Common myeloid progenitor, CD34-positive (primary cell): ENCODE data around the gene PPP5C.
"Not testable (repeated sequence)": the region's sequence is repeated elsewhere in the genome, so short reads cannot be mapped to it uniquely, and the experiment has no call there.

Experiments used
- CTCF ChIA-PET: fragments of 350-600 bp; sonication (Branson Sonifier 250); formaldehyde crosslinking; loops from one replicate; lab custom pipeline; 2021; ENCODE audit warnings: antibody characterized with exemption; lab: Charles Lee
- POLR2A ChIA-PET: fragments of 350-600 bp; sonication (Branson Sonifier 250); formaldehyde crosslinking; loops from one replicate; lab custom pipeline; 2021; ENCODE audit warnings: antibody characterized with exemption; lab: Charles Lee
- DNase-seq, 3 donors: peaks; one replicate each; pipeline versions ENCODE4 v3.0.0 to v3.0.0-alpha.2; 2013
- H3K27ac ChIP-seq, 2 experiments: 1 replicate in 1 of 2; 2 replicates in 1 of 2; pipeline ENCODE4 v1.7.0; 2013; ENCODE audit warnings: inconsistent platforms in 2 of 2, low read length in 2 of 2, mild to moderate bottlenecking in 2 of 2, low read depth in 1 of 2, moderate library complexity in 1 of 2; ENCODE audit not compliant: severe bottlenecking in 2 of 2, insufficient read depth in 1 of 2, poor library complexity in 1 of 2
- H3K27me3 ChIP-seq, 5 experiments: replicated peaks in 2 of 5; 1 replicate in 3 of 5; 2 replicates in 2 of 5; pipeline versions ENCODE4 v1.6.1 to v1.7.0; 2013; ENCODE audit warnings: low read length in 4 of 5, mild to moderate bottlenecking in 2 of 5, moderate library complexity in 2 of 5, inconsistent platforms in 1 of 5; ENCODE audit not compliant: insufficient read depth in 5 of 5, control insufficient read depth in 4 of 5
- H3K36me3 ChIP-seq, 4 experiments: 1 replicate in 2 of 4; 2 replicates in 2 of 4; pipeline versions ENCODE4 v1.6.1 to v1.7.0; 2013; ENCODE audit warnings: low read length in 3 of 4, control low read depth in 1 of 4, mild to moderate bottlenecking in 1 of 4; ENCODE audit not compliant: control insufficient read depth in 4 of 4, insufficient read depth in 4 of 4
- H3K4me1 ChIP-seq, 4 experiments: 1 replicate in 3 of 4; 2 replicates in 1 of 4; pipeline versions ENCODE4 v1.6.1 to v1.7.1; 2013; ENCODE audit warnings: low read length in 3 of 4, mild to moderate bottlenecking in 3 of 4, control low read depth in 1 of 4, inconsistent platforms in 1 of 4, moderate library complexity in 1 of 4; ENCODE audit not compliant: control insufficient read depth in 4 of 4, insufficient read depth in 4 of 4; ENCODE audit errors: control extremely low read depth in 1 of 4
- H3K4me3 ChIP-seq, 7 experiments: 1 replicate in 4 of 7; 2 replicates in 3 of 7; pipeline versions ENCODE4 v1.5.1 to v1.7.0; 2013; ENCODE audit warnings: mild to moderate bottlenecking in 7 of 7, low read length in 6 of 7, moderate library complexity in 6 of 7, inconsistent platforms in 2 of 7, low read depth in 2 of 7, control low read depth in 1 of 7; ENCODE audit not compliant: insufficient read depth in 4 of 7, control insufficient read depth in 1 of 7; ENCODE audit errors: extremely low read depth in 1 of 7
- H3K9me3 ChIP-seq, 5 experiments: 1 replicate in 4 of 5; 2 replicates in 1 of 5; pipeline versions ENCODE4 v1.6.1 to v1.7.1; 2013; ENCODE audit warnings: low read length in 4 of 5, mild to moderate bottlenecking in 2 of 5, inconsistent platforms in 1 of 5, low read depth in 1 of 5, moderate library complexity in 1 of 5; ENCODE audit not compliant: control insufficient read depth in 4 of 5, insufficient read depth in 2 of 5; ENCODE audit errors: control extremely low read depth in 1 of 5
- whole genome bisulfite sequencing: methylation state at CpG from one replicate; pipeline ENCODE4 v1.1.5; 2013; ENCODE audit not compliant: insufficient coverage; 5-methylcytosine and 5-hydroxymethylcytosine counted together

PPP5C gene

GRCh38 chr19:46391296-46392251 lies 44.7 kb downstream of the PPP5C start:
- no peak for DNase-seq
- no peaks in the 10 kb centered on the region for H3K4me1 ChIP-seq
- no peak overlapping the region for H3K27ac ChIP-seq
- ChIA-PET POLR2A (no interaction called here), CTCF (interaction anchor here (1.1 to 1.5 kb wide), 4 partner anchors 9 to 144 kb away, joined by 3 to 4 read pairs (median 4); no protein-coding TSS in a partner anchor)
- H3K9me3 ChIP-seq: no peaks in the 10 kb centered on the region
- no peaks in the 10 kb centered on the region for H3K27me3 ChIP-seq
- H3K36me3 ChIP-seq: peaks cover 5 to 62% (median 47%) of the 10 kb centered on the region in 4 experiments
- H3K4me3 ChIP-seq: no peak overlapping the region
- 97% methylated on average over 28 of the region's 33 CpGs for WGBS

- no peaks in the 10 kb centered on the region for H3K27me3 ChIP-seq
- H3K4me1 ChIP-seq: no peaks in the 10 kb centered on the region
- no peaks in the 10 kb centered on the region for H3K9me3 ChIP-seq
- H3K36me3 ChIP-seq: peaks cover 2 to 55% (median 40%) of the 10 kb centered on the region in 4 experiments
- DNase-seq: no peak
- ChIA-PET POLR2A (no interaction called here), CTCF (interaction anchor here (1.1 kb wide), 1 partner anchor 119 kb away, joined by 3 read pairs; no protein-coding TSS in a partner anchor)
- H3K4me3 ChIP-seq: no peak overlapping the region
- no peak overlapping the region for H3K27ac ChIP-seq
- WGBS: 90% methylated on average over 17 of the region's 21 CpGs
Observed at GRCh38 chr19:46392252-46392801, 45.4 kb downstream of the PPP5C start.

GRCh38 chr19:46392837-46393236 lies 46.0 kb downstream of the PPP5C start:
- WGBS: 66% methylated on average over 3 of the region's 4 CpGs
- CTCF ChIA-PET: no interaction called here

GRCh38 chr19:46393456-46394401 lies 46.8 kb downstream of the PPP5C start:
- ChIA-PET CTCF (interaction anchor here (1.2 to 3.0 kb wide), 2 partner anchors 94 to 123 kb away, joined by 3 to 13 read pairs; no protein-coding TSS in a partner anchor), POLR2A (no interaction called here)
- no peaks in the 10 kb centered on the region for H3K4me1 ChIP-seq
- H3K9me3 ChIP-seq: no peaks in the 10 kb centered on the region
- no peak overlapping the region for H3K4me3 ChIP-seq
- 89% methylated on average over 16 of the region's 21 CpGs for WGBS
- H3K27me3 ChIP-seq: peaks cover 0 to 4% (median 0%) of the 10 kb centered on the region in 5 experiments
- H3K27ac ChIP-seq: no peak overlapping the region
- no peak for DNase-seq
- peaks cover 0 to 41% (median 28%) of the 10 kb centered on the region in 4 experiments for H3K36me3 ChIP-seq

More at GRCh38 chr19:46392837-46393236, 46.0 kb downstream of the PPP5C start:
- H3K4me1 ChIP-seq: no peaks in the 10 kb centered on the region
- H3K4me3 ChIP-seq: no peak overlapping the region
- DNase-seq: no peak
- no peaks in the 10 kb centered on the region for H3K9me3 ChIP-seq
- no peak overlapping the region for H3K27ac ChIP-seq
- H3K36me3 ChIP-seq: peaks cover 2 to 50% (median 35%) of the 10 kb centered on the region in 4 experiments
- POLR2A ChIA-PET: no interaction called here
- H3K27me3 ChIP-seq: peaks cover 0 to 4% (median 0%) of the 10 kb centered on the region in 5 experiments

GRCh38 chr19:46394402-46394797 lies 47.5 kb downstream of the PPP5C start:
- DNase-seq: no peak
- Histone ChIP-seq H3K36me3 (peaks cover 0 to 37% (median 23%) of the 10 kb centered on the region in 4 experiments), H3K9me3 (no peaks in the 10 kb centered on the region), H3K4me1 (no peaks in the 10 kb centered on the region), H3K4me3 (no peak overlapping the region), H3K27ac (no peak overlapping the region), H3K27me3 (peaks cover 0 to 4% (median 2%) of the 10 kb centered on the region in 5 experiments)
- WGBS: 100% methylated on average over 5 of the region's 5 CpGs
- POLR2A ChIA-PET: no interaction called here
- CTCF ChIA-PET: interaction anchor here (0.8 to 3.0 kb wide), 5 partner anchors 11 to 122 kb away, joined by 3 to 13 read pairs (median 6); no protein-coding TSS in a partner anchor

GRCh38 chr19:46397801-46398479 lies 51.1 kb downstream of the PPP5C start:
- H3K36me3 ChIP-seq, H3K4me1 ChIP-seq, H3K27ac ChIP-seq, POLR2A ChIA-PET, DNase-seq, H3K4me3 ChIP-seq, H3K9me3 ChIP-seq: not testable (repeated sequence)
- peaks cover 0 to 12% (median 4%) of the 10 kb centered on the region in 5 experiments for H3K27me3 ChIP-seq
- CTCF ChIA-PET: interaction anchor here (1.3 to 2.9 kb wide), 4 partner anchors 54 to 118 kb away, joined by 3 to 14 read pairs (median 6); no protein-coding TSS in a partner anchor
- WGBS: 100% methylated on average over 12 of the region's 14 CpGs
